DND-41 (cell line): ENCODE results near the gene SEMA5B.

Source experiments
- EZH2 ChIP-seq: IDR thresholded peaks from 3 replicates; pipeline ENCODE4 v1.6.1; 2012; ENCODE audit warnings: borderline replicate concordance, low read depth, mild to moderate bottlenecking, moderate library complexity, low read length, inconsistent platforms; ENCODE audit not compliant: severe bottlenecking
- TF ChIP-seq, protein P1 (sequence below): IDR thresholded peaks from 2 replicates; pipeline ENCODE4 v1.5.1; 2012; ENCODE audit warnings: borderline replicate concordance, low read length, moderate library complexity, mild to moderate bottlenecking; ENCODE audit not compliant: poor library complexity, severe bottlenecking; ENCODE audit errors: extremely low read depth

DNA sequence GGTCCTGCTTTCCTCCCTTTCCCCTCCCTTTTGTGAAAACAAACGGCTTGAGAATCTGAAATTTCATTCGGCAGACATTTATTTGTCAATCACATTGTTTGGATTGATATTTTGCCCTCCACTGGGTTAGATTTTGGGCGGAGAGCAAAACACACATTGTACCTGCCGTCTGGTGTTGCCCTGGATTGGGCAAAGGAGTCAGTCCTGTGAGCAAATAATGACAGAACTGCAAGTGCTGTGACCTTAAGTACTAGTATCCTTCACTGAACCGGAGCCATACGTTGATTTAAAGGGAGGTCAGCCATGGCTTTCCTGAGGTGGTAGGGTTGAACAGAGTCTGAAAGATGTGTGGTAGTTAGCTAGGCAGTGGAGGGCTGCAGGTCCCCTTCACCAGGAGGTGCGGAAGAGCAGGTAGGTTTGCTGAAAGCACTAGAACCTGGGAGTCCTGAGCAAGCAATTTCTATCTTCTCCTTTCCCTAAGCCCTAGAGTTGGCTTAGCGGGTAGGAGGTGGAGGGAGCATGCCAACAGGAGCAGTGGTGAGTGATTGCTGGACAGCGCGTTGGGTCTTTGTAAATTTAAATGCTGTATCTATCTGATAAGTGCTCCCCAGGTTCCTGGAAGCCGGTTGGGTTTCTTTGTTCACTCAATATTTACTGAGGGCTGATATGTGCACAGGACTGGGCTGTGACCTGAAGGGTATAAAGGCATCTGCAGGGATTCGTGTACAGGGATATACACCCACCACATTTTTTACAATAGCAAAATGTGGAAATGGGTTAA is 41.2 kb upstream of the SEMA5B start:
- TF ChIP-seq, protein P1, sequence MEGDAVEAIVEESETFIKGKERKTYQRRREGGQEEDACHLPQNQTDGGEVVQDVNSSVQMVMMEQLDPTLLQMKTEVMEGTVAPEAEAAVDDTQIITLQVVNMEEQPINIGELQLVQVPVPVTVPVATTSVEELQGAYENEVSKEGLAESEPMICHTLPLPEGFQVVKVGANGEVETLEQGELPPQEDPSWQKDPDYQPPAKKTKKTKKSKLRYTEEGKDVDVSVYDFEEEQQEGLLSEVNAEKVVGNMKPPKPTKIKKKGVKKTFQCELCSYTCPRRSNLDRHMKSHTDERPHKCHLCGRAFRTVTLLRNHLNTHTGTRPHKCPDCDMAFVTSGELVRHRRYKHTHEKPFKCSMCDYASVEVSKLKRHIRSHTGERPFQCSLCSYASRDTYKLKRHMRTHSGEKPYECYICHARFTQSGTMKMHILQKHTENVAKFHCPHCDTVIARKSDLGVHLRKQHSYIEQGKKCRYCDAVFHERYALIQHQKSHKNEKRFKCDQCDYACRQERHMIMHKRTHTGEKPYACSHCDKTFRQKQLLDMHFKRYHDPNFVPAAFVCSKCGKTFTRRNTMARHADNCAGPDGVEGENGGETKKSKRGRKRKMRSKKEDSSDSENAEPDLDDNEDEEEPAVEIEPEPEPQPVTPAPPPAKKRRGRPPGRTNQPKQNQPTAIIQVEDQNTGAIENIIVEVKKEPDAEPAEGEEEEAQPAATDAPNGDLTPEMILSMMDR = no peak
- TF ChIP-seq EZH2 = no peak
